ENCODE results near the gene TRDN.

The TRDN gene

GRCh38 chr6:123636782-123637181, at the start of gene TRDN:
Gene TRDN (minus strand): TSS chr6:123636950. CDS start chr6:123636775, 175 bp downstream.
- DNase-seq (ENCODE audit: low read depth in 3 of 3): no peak

- DNase-seq (ENCODE audit: low read depth in 3 of 3): no peak
Observed at GRCh38 chr6:123681957-123682462, 45.3 kb upstream of the TRDN start.

DNA sequence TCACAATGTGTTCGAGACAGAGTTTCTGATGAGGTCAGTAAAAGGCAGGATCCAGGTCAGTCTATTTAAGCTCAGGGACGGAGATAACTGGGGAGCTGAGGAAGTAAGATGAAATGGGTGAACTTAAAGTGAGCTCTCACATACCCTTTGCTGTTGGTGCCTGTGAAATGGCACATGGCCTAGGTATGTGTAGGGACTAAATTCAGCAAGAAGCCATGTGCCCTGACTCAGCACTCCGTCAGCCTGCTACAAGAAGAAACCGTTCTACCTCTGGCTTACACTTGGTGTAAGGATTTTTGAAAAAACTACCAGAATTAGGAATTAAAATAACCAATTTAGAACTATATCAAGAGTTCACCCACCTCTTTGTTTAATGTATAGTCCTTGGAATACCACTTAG, 41.1 kb upstream of the TRDN start:
- no peak for DNase-seq (ENCODE audit: low read depth in 3 of 3)

- no peak for DNase-seq (ENCODE audit: low read depth in 3 of 3)
Observed at GRCh38 chr6:123676793-123677192, 40.0 kb upstream of the TRDN start.

DNA sequence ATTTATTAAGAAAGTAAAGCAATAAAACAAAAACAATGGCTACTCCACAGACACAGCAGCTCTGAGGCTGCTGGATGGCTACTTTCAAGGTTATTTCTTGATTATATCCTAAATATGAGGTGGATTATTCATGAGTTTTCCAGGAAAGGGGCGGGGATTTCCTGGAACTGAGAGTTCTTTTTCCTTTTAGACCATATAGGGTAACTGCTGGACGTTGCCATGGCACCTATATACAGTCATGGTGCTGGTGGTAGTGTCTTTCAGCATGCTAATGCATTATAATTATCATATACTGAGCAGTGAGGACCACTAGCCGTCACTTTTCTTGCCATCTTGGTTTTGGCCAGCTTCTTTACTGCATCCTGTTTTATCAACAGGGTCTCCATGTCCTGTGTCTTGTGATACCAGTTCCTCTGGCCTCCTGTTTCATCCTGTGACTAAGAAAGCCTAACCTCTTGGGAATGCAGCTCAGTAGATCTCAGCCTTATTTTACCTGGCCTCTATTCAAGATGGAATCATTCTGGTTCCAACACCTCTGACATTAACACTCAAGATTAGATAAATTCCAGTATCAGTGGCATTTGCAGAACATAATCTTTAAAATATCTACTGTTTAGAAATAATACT, 32.3 kb upstream of the TRDN start:
- no peak for DNase-seq (ENCODE audit: low read depth in 3 of 3)

GRCh38 chr6:123668063-123668462, 31.3 kb upstream of the TRDN start:
- no peak for DNase-seq (ENCODE audit: low read depth in 3 of 3)

- DNase-seq (ENCODE audit: low read depth in 3 of 3): no peak
Observed at GRCh38 chr6:123663436-123663835, 26.7 kb upstream of the TRDN start.

DNA sequence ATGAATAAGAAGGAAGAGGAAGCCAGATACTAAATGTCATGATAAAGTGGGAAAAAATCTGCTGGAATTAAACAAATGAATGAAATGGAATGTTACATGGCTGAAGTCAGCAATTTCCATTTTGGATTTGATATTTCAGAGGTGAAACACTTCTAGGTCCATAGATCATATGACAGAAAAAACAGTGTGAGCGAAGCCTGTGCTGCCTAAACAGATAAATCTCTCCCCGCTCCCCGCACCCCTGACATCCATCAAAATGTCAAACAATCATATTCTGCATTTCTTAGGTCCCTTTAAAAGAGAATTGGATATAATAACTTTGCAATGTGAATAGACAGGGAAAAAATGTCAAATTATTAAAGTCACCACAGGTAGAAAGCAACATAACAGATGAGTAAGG, 26.0 kb upstream of the TRDN start:
- DNase-seq (ENCODE audit: low read depth in 3 of 3): no peak

DNA sequence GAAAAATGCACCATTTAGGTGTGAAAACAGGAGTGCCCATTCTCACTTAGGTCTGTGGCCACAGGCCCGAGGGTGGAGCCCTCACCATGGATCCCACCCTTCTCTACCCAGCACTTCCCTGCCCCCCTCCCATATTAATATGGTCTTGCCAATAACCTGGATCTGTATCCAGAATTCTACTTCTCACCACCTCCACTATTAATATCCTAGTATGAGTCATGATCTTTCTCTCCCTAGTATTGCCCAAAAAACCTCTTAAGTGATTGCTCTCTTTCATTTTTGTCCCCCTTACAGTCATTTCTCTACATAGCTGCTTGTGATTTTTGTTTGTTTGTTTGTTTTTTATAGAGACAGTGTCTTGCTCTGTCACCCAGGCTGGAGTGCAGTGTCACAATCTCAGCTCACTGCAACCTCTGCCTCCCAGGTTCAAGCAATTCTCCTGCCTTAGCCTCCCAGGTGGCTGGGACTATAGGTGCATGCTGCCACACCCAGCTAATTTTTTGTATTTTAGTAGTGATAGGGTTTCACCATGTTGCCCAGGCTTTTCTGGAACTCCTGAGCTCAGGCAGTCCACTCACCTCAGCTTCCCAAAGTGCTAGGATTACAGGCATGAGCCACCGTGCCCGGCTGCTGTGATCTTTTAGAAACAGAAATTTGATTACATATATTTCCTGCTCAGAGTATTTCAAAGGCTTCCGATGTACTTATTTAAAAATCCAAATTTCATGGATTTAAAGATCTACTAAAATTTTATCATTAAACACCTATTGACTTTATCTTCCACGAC, 24.5 kb upstream of the TRDN start:
- DNase-seq (ENCODE audit: low read depth in 3 of 3): no peak

- DNase-seq (ENCODE audit: low read depth in 3 of 3): no peak
Observed at GRCh38 chr6:123659960-123660748, 23.4 kb upstream of the TRDN start.

DNA sequence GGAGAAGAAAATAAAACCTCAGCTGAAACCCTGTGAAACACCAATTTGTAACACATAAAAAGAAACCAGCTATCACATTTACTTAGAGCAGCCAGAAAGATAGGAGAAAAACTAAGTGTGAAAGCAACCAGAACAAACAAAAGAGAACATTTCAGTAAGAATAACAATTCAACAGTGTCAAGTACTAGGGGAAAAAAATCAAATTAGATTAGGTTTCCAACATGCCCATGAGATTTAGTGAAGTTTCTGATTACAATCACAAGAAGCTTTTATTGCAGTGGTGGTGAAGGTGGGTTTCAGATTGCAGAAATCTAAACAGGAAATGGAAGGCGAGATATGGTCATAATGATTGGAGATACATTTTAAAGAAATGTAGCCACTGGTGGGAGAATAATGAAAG, 22.1 kb upstream of the TRDN start:
- DNase-seq (ENCODE audit: low read depth in 3 of 3): no peak

- DNase-seq (ENCODE audit: low read depth in 3 of 3): no peak
Observed at GRCh38 chr6:123655521-123656306, 19.0 kb upstream of the TRDN start.

DNA sequence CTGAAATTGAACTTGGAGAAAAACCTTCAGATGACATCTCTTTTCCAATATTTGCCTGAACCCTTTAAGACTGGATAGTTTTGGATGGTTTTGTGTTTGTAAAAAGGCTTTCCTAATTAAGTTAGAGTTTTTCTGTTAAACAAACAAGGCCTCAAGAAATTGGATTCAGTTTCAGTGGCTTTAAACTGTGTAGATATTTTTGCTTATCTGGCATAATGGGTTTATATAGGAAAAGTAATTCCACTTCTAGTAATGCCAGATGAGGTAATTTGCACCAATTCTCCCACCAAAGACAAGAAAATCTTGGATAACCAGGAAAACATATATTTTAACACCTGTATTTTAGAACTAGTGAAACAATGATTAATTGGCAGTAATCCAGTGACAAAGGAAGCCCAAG, 12.0 kb upstream of the TRDN start:
- DNase-seq (ENCODE audit: low read depth in 3 of 3): no peak

- DNase-seq (ENCODE audit: low read depth in 3 of 3): no peak
Observed at GRCh38 chr6:123648020-123648580, 11.3 kb upstream of the TRDN start.

DNA sequence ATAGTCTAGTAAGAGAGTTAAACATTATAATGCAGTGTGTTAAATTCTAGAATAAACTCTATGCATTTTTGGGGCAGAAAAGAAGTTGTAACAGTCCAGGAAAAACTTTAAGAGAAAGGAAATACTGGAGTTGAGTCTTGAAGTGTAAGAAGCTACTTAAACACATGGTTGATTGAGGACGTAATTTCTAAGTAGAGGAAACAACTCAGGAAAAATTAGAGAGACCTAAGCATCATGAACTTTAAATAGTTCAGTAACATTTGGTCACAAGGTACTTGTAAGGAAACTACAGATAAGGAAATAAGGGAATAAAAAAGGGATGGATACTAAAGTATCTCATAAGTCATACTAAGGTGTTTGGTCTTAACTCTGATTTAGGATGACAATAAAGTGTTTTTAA, 4.7 kb upstream of the TRDN start:
- no peak for DNase-seq (ENCODE audit: low read depth in 3 of 3)

GRCh38 chr6:123640567-123641187, 3.9 kb upstream of the TRDN start:
- DNase-seq (ENCODE audit: low read depth in 3 of 3): no peak

DNA sequence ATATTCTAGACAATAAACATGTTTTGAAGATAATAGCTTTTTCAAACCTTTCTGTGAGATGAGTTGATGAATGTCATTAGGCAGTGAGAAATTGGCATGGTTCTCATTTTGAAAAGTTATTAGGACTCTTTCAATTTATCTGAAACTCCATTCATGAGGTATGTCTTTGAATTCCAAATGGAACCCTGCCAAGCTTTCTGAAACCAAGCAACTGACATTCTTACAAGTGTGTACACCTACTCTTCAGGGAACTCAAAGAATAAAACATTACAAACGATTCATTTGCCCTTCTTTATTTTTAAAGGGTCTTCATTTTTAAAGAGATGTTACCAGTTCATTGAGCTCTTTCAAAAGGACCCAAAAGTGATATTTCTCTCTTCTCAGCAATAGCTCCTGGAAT, 2.1 kb upstream of the TRDN start:
- no peak for DNase-seq (ENCODE audit: low read depth in 3 of 3)

DNA sequence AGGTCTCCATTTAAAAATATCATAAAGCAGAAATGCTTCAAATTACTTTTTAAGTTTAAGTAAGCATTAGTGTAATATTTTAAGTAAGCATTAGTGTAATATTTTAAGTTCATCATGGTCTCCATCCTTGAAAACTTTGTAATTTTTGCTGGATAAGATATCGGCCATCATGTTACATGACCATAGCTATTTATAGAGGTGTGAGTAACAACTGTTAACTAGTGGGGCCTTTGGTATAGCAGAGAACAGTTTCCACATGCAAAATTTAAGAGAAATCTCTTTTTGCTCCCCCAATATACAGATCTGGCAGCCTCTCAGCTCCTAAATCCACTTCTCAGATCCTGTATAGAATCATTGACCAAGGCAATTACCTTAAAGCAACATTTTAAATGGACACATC, 468 bp downstream of the TRDN start:
- no peak for DNase-seq (ENCODE audit: low read depth in 3 of 3)

DNA sequence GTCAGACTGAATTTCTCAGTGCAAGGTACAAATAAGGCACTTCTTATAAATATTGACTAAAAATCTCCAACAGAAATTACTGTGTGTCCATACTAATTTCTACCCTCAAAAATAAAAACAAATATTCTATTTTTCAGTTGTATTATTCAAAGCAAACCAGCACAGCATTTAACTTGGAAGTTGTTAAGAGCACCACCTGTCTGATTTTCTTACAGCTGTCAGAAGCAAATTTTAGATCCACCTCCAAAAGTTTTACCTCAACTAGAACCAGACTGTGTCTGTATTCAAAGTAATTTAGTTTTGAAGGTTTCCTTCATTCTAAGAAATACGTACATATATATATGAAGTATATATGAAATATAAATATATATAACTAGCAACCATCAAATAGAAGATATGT, 1.2 kb downstream of the TRDN start:
- no peak for DNase-seq (ENCODE audit: low read depth in 3 of 3)

GRCh38 chr6:123635144-123635543, 1.6 kb downstream of the TRDN start:
- DNase-seq (ENCODE audit: low read depth in 3 of 3): no peak

GRCh38 chr6:123632641-123633040, 4.1 kb downstream of the TRDN start:
- no peak for DNase-seq (ENCODE audit: low read depth in 3 of 3)
